Measurements from ENCODE around the gene SELENOS.
"Not testable (repeated sequence)": the region's sequence is repeated elsewhere in the genome, so short reads cannot be mapped to it uniquely, and the experiment has no call there.

Gene SELENOS

DNA sequence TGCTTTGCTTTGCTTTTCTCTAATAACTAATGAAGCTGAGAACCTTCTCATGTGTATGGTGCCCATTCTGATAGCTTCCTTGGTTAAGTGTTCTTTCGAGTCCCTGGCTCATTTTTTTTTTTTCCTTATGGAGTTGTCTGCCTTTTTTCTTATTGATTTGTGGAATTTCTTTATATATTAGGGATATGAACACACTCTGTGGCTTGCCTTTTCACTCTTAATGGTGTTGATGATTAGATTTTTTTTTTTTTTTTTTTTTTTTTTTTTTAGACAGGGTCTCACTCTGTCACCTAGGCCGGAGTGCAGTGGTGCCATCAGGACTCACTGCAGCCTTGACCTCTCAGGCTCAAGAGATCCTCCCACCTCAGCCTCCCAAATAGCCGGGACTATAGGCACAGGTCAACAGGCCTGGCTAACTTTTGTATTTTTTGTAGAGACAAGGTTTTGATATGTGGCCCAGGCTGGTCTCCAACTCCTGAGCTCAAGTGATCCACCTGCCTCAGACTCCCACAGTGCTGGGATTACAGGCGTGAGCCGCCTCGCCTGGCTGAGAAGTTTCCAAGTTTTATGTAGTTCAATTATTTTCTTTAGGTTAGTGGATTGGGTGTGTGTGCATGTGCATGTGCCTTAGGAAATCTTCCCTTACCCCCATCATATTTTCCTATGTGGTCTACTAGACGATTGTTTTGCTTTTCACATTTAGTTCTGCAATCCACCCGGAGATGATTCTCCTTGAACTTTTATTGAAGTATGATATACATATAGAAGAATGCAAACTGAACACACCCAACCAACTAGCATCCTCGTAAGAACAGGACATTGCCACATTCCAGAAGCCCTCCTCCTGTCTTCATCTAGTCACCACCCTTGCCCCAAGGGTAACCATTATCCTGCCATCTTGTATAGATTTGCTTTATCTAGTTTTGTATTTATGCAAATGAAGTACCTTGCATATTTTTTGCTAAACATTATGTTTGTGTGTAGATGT is 19.4 kb upstream of the SELENOS start:
- no peaks in the 10 kb centered on the region for H3K36me3 ChIP-seq
- no peak overlapping the region for H3K27ac ChIP-seq
- H3K27me3 ChIP-seq, result no peaks in the 10 kb centered on the region
- TF ChIP-seq CTCF (IDR thresholded peaks at IDR 0.05), result no peak
- H3K4me1 ChIP-seq (ENCODE audit: control insufficient read depth in 1 of 2, insufficient read depth in 1 of 2, low read depth in 1 of 2, low read length in 1 of 2), result peaks cover 23 to 27% of the 10 kb centered on the region in 2 experiments
- H3K9me3 ChIP-seq, result no peaks in the 10 kb centered on the region
- no peak overlapping the region for H3K4me3 ChIP-seq (ENCODE audit: low read depth in 1 of 2, low read length in 1 of 2)

- H3K27ac ChIP-seq, result peak overlapping the region; percentile 80
- peak overlapping the region; percentile 91 to 98 for H3K4me3 ChIP-seq (ENCODE audit: low read depth in 1 of 2, low read length in 1 of 2)
- H3K27me3 ChIP-seq, result no peaks in the 10 kb centered on the region
- no peaks in the 10 kb centered on the region for H3K36me3 ChIP-seq
- no peak for TF ChIP-seq CTCF (IDR thresholded peaks at IDR 0.05)
- H3K9me3 ChIP-seq, result no peaks in the 10 kb centered on the region
- H3K4me1 ChIP-seq (ENCODE audit: control insufficient read depth in 1 of 2, insufficient read depth in 1 of 2, low read depth in 1 of 2, low read length in 1 of 2), result peaks cover 23 to 27% of the 10 kb centered on the region in 2 experiments
Observed at GRCh38 chr15:101295607-101296161, 18.4 kb upstream of the SELENOS start.

GRCh38 chr15:101294731-101295606 is 17.7 kb upstream of the SELENOS start, which contains the start of gene SNRPA1:
TSS of gene SNRPA1 (minus strand) at chr15:101295248. CDS start at chr15:101295178, 70 bp downstream.
- peak within 1 kb of the TSS; percentile 80 for H3K27ac ChIP-seq
- peak; percentile 53 for TF ChIP-seq CTCF (IDR thresholded peaks at IDR 0.05)

GRCh38 chr15:101293122-101293521 is 15.8 kb upstream of the SELENOS start:
- Histone ChIP-seq H3K27me3 (no peaks in the 10 kb centered on the region), H3K9me3 (no peaks in the 10 kb centered on the region), H3K4me3 (ENCODE audit: low read depth in 1 of 2, low read length in 1 of 2) (peak overlapping the region in 1 of 2 experiments; percentile 91), H3K4me1 (ENCODE audit: control insufficient read depth in 1 of 2, insufficient read depth in 1 of 2, low read depth in 1 of 2, low read length in 1 of 2) (peaks cover 23 to 27% of the 10 kb centered on the region in 2 experiments), H3K27ac (no peak overlapping the region), H3K36me3 (no peaks in the 10 kb centered on the region)
- no peak for TF ChIP-seq CTCF (IDR thresholded peaks at IDR 0.05)

More at GRCh38 chr15:101294731-101295606, 17.7 kb upstream of the SELENOS start, which contains the start of gene SNRPA1:
- H3K36me3 ChIP-seq, result no peaks in the 10 kb centered on the region
- H3K4me1 ChIP-seq (ENCODE audit: control insufficient read depth in 1 of 2, insufficient read depth in 1 of 2, low read depth in 1 of 2, low read length in 1 of 2), result peaks cover 23 to 27% of the 10 kb centered on the region in 2 experiments
- H3K27me3 ChIP-seq, result no peaks in the 10 kb centered on the region
- peak within 1 kb of the TSS; percentile 91 to 98 for H3K4me3 ChIP-seq (ENCODE audit: low read depth in 1 of 2, low read length in 1 of 2)
- no peaks in the 10 kb centered on the region for H3K9me3 ChIP-seq

DNA sequence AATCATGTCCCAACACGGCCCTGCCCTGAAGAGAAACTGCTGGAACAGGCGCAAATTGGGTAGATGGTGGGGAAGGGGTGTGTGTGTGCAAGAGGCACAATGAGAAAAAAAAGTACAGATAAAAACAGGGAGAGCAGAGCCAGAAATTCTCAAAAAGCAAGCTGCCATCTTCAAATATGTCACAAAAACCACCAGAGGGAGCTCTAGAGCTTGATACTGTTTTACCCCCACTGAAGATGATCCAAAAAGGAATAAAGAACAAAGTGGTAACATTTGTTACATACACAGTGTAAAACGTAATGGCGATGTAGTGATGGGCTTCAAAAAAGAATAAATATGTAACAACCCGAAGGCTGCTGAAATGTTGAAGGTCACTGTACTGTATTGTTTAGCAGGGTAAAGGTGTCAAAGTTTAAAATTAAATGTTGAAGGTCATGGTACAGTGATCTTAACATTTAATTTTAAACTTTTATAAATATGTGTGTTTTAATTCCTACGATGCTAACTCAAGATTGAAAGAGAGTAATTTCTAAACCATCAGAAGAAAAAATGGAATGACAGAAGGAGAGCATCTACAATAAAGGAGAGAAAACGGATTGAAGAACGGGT is 11.7 kb upstream of the SELENOS start:
- Histone ChIP-seq H3K4me3 (ENCODE audit: low read depth in 1 of 2, low read length in 1 of 2) (no peak overlapping the region), H3K4me1 (ENCODE audit: control insufficient read depth in 1 of 2, insufficient read depth in 1 of 2, low read depth in 1 of 2, low read length in 1 of 2) (peaks cover 10% of the 10 kb centered on the region in 2 experiments), H3K27me3 (no peaks in the 10 kb centered on the region), H3K9me3 (no peaks in the 10 kb centered on the region), H3K36me3 (peaks cover 26% of the 10 kb centered on the region), H3K27ac (no peak overlapping the region)
- peak; percentile 66 for TF ChIP-seq CTCF (IDR thresholded peaks at IDR 0.05)

DNA sequence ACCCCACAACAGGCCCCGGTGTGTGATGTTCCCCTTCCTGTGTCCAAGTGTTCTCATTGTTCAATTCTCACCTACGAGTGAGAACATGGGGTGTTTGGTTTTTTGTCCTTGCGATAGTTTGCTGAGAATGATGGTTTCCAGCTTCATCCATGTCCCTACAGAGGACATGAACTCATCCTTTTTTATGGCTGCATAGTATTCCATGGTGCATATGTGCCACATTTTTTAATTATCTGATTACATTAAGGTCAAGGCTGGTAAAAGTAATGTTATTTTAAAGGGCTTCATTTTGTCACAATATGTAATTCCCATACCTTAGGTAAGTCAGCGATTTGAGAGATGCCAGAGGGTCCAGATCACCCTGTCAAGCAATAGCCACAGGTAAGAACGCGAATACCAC is 10.1 kb upstream of the SELENOS start:
- H3K4me1 ChIP-seq (ENCODE audit: control insufficient read depth in 1 of 2, insufficient read depth in 1 of 2, low read depth in 1 of 2, low read length in 1 of 2); H3K4me3 ChIP-seq (ENCODE audit: low read depth in 1 of 2, low read length in 1 of 2); H3K9me3 ChIP-seq; H3K27ac ChIP-seq; H3K27me3 ChIP-seq: not testable (repeated sequence)
- peaks cover 40% of the 10 kb centered on the region for H3K36me3 ChIP-seq
